ENCODE measurements around the gene ABLIM3. TPM values are rescaled to one million over a fixed set of nuclear protein-coding genes. Genes with fewer than 3 reads are reported as not detected.

ABLIM3 gene
- total RNA-seq, 1 donor from 2014 or later, result 15.1 TPM

DNA sequence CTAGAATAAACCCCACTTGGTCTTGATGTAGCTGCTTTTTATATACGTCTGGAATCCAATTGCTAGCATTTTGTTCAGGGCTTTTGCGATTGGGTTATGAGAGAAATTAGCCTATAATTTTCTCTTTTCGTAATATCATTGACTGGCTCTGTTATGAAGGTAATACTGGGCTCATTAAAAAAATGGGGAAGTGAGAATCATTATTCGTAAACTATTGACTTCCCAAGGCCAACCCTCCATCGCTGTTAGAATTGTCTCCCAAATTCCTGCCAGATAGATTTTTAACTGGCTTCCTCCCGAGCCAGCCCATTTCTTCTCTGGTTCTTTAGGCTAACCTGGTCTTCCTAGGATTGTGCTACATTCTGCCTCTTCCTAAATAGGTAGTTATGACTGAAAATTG lies 168.1 kb downstream of the ABLIM3 start:
- DNase-seq (ENCODE audit: low spot score), result no peak

Other genes with a start within 250 kb of the ABLIM3 start
- 2.7 TPM for gene SH3TC2, start 78.4 kb upstream of the ABLIM3 start, total RNA-seq
- 8.7 TPM for gene AFAP1L1, start 130.4 kb downstream of the ABLIM3 start, total RNA-seq
- 15.9 TPM for gene GRPEL2, start 204.0 kb downstream of the ABLIM3 start, total RNA-seq
- gene PCYOX1L, start 216.6 kb downstream of the ABLIM3 start, total RNA-seq, result 17.3 TPM
- gene IL17B, start 237.8 kb downstream of the ABLIM3 start, total RNA-seq, result 0.52 TPM

Measured in mucosa of gallbladder (tissue), 1 donor.